ENCODE data around the gene TPRX1. TPM values are rescaled to one million over a fixed set of nuclear protein-coding genes. Genes with fewer than 3 reads are reported as not detected.

The TPRX1 gene
- not detected in 2 replicates for total RNA-seq

GRCh38 chr19:47804451-47804850, at the start of gene TPRX1:
TPRX1 (minus strand) TSS chr19:47804551; CDS start chr19:47804539, 12 bp downstream.

GRCh38 chr19:47821460-47822020, 17.2 kb upstream of the TPRX1 start, which contains the start of gene CRX:
CRX (plus strand) TSS chr19:47821937; CDS start chr19:47834444, 12,507 bp downstream.

GRCh38 chr19:47778049-47778953, 26.1 kb downstream of the TPRX1 start, which contains the start of gene SELENOW:
SELENOW (plus strand) TSS chr19:47778703; CDS start chr19:47778786, 83 bp downstream.

Other genes starting within 250 kb of the TPRX1 start
- gene ZNF541, start 231.4 kb downstream of the TPRX1 start, total RNA-seq, result 0.05 and 0.89 TPM in 2 replicates
- 6.5 and 7.9 TPM in 2 replicates for gene BICRA, start 195.4 kb downstream of the TPRX1 start, total RNA-seq
- gene EHD2, start 91.1 kb downstream of the TPRX1 start, total RNA-seq, result 93.2 and 238 TPM in 2 replicates
- 41.5 and 49.6 TPM in 2 replicates for gene NOP53, start 59.0 kb downstream of the TPRX1 start, total RNA-seq
- gene SELENOW, start 25.8 kb downstream of the TPRX1 start, total RNA-seq, result 124 and 232 TPM in 2 replicates
- gene CRX, start 17.4 kb upstream of the TPRX1 start, total RNA-seq, result not detected in 2 replicates
- not detected in 2 replicates for gene TPRX2, start 54.7 kb upstream of the TPRX1 start, total RNA-seq
- not detected in 2 replicates for gene SULT2A1, start 81.8 kb upstream of the TPRX1 start, total RNA-seq
- gene BSPH1, start 187.6 kb upstream of the TPRX1 start, total RNA-seq, result not detected in 2 replicates
- gene ELSPBP1, start 190.1 kb upstream of the TPRX1 start, total RNA-seq, result not detected in 2 replicates
- gene CABP5, start 239.5 kb upstream of the TPRX1 start, total RNA-seq, result not detected in 2 replicates

Measured in smooth muscle cell of the umbilical artery (primary cell).